Hepatocyte (in vitro differentiated cells): ENCODE results near the gene KAZALD1. TPM values are rescaled to one million over a fixed set of nuclear protein-coding genes. Genes with fewer than 3 reads are reported as not detected.

Experiments used
- DNase-seq: peaks from one replicate; pipeline ENCODE4 v3.0.0-alpha.2; 2016; ENCODE audit warnings: low spot score
- H2AFZ ChIP-seq: fragments of 200-600 bp; sonication (generic); 2 replicates; pipeline ENCODE4 v1.6.0; 2016; ENCODE audit warnings: antibody characterized with exemption, mild to moderate bottlenecking
- H3K27ac ChIP-seq: fragments of 200-600 bp; sonication (generic); 2 replicates; pipeline ENCODE4 v1.5.1; 2016; ENCODE audit warnings: mild to moderate bottlenecking
- H3K27me3 ChIP-seq: fragments of 200-600 bp; sonication (generic); 2 replicates; pipeline ENCODE4 v1.6.1; 2016
- H3K36me3 ChIP-seq: fragments of 200-600 bp; sonication (generic); replicated peaks from 2 replicates; pipeline ENCODE4 v1.5.1; 2016; ENCODE audit warnings: low read depth; ENCODE audit not compliant: insufficient read depth
- H3K4me1 ChIP-seq: fragments of 200-600 bp; sonication (generic); 2 replicates; pipeline ENCODE4 v1.5.1; 2016; ENCODE audit warnings: mild to moderate bottlenecking, moderate library complexity; ENCODE audit not compliant: insufficient read depth
- H3K4me2 ChIP-seq: fragments of 200-600 bp; sonication (generic); 2 replicates; pipeline ENCODE4 v1.6.0; 2016
- H3K4me3 ChIP-seq: fragments of 200-600 bp; sonication (generic); 2 replicates; pipeline ENCODE4 v1.5.1; 2016; ENCODE audit warnings: mild to moderate bottlenecking
- H3K79me2 ChIP-seq: fragments of 200-600 bp; sonication (generic); 2 replicates; pipeline ENCODE4 v1.6.0; 2017; ENCODE audit warnings: mild to moderate bottlenecking
- H3K9me2 ChIP-seq: fragments of 200-600 bp; sonication (generic); replicated peaks from 2 replicates; pipeline ENCODE4 v1.6.0; 2017; ENCODE audit warnings: mild to moderate bottlenecking; ENCODE audit not compliant: insufficient read depth
- H3K9me3 ChIP-seq: fragments of 200-600 bp; sonication (generic); 2 replicates; pipeline ENCODE4 v1.5.1; 2016; ENCODE audit warnings: low read depth, mild to moderate bottlenecking
- H4K20me1 ChIP-seq: fragments of 200-600 bp; sonication (generic); 2 replicates; pipeline ENCODE4 v1.6.0; 2016; ENCODE audit warnings: mild to moderate bottlenecking; ENCODE audit not compliant: insufficient read depth, poor library complexity, severe bottlenecking
- CTCF ChIP-seq: fragments of 200-600 bp; sonication (generic); IDR thresholded peaks from 2 replicates; pipeline ENCODE4 v1.5.1; 2016; ENCODE audit warnings: antibody characterized with exemption, mild to moderate bottlenecking; ENCODE audit not compliant: poor library complexity
- EZH2 ChIP-seq: fragments of 200-600 bp; sonication (generic); IDR thresholded peaks from 2 replicates; pipeline ENCODE4 v1.6.1; 2016; ENCODE audit warnings: antibody characterized with exemption, mild to moderate bottlenecking, borderline replicate concordance
- EZH2phosphoT487 ChIP-seq: fragments of 200-600 bp; sonication (generic); IDR thresholded peaks from one replicate; pipeline ENCODE4 v1.6.1; 2018; ENCODE audit warnings: antibody characterized with exemption, mild to moderate bottlenecking, low read depth, moderate library complexity; ENCODE audit not compliant: unreplicated experiment, severe bottlenecking
- WGBS: methylation state at CpG from one replicate; pipeline ENCODE4 v1.1.6; 2016; ENCODE audit warnings: low lambda C conversion rate; ENCODE audit errors: missing lambda C conversion rate; 5-methylcytosine and 5-hydroxymethylcytosine counted together
- polyA plus RNA-seq: library from polyadenylated mRNA; unstranded; fragments of >200 nt; fragmentation: Nextera tagmentation; extraction: Ambion mirVana; gene quantifications from 2 replicates; pipeline ENCODE4 v1.2.1, GENCODE V29; 2016
- total RNA-seq: library from RNA; depleted of rRNA; stranded (reverse); fragments of >200 nt; gene quantifications from 2 replicates; pipeline ENCODE4 v1.2.3, GENCODE V29; 2014

KAZALD1 gene
- total and polyA plus RNA-seq, 2 experiments from 2014 or later = 18.2 to 31.9 TPM

GRCh38 chr10:101085846-101086245, 24.1 kb downstream of the KAZALD1 start:
- Histone ChIP-seq H3K27me3 (peaks cover 65% of the 10 kb centered on the region), H3K79me2 (no peaks in the 10 kb centered on the region), H3K9me2 (no peaks in the 10 kb centered on the region)

GRCh38 chr10:101087376-101087775, 25.6 kb downstream of the KAZALD1 start:
- H3K27me3 ChIP-seq = peaks cover 68% of the 10 kb centered on the region
- TF ChIP-seq CTCF (no peak), EZH2phosphoT487 (no peak)

More at GRCh38 chr10:101085846-101086245, 24.1 kb downstream of the KAZALD1 start:
- H3K4me1 ChIP-seq = no peaks in the 10 kb centered on the region
- H4K20me1 ChIP-seq = no peaks in the 10 kb centered on the region
- no peak overlapping the region for H2AFZ ChIP-seq
- 87% methylated on average over 6 of the region's 6 CpGs for WGBS
- no peak overlapping the region for H3K27ac ChIP-seq
- no peak for DNase-seq
- H3K4me3 ChIP-seq = no peak overlapping the region
- no peaks in the 10 kb centered on the region for H3K9me3 ChIP-seq
- TF ChIP-seq EZH2phosphoT487 = no peak
- no peak overlapping the region for H3K4me2 ChIP-seq
- H3K36me3 ChIP-seq = no peaks in the 10 kb centered on the region

GRCh38 chr10:101087965-101088364, 26.2 kb downstream of the KAZALD1 start:
- no peaks in the 10 kb centered on the region for H4K20me1 ChIP-seq
- 86% methylated on average over 11 of the region's 14 CpGs for WGBS
- H3K9me3 ChIP-seq = no peaks in the 10 kb centered on the region
- no peaks in the 10 kb centered on the region for H3K9me2 ChIP-seq
- TF ChIP-seq EZH2phosphoT487 (no peak), CTCF (no peak), EZH2 (no peak)
- no peak overlapping the region for H3K27ac ChIP-seq
- DNase-seq = no peak
- peaks cover 68% of the 10 kb centered on the region for H3K27me3 ChIP-seq
- no peak overlapping the region for H3K4me3 ChIP-seq
- no peaks in the 10 kb centered on the region for H3K4me1 ChIP-seq
- H3K36me3 ChIP-seq = no peaks in the 10 kb centered on the region
- H2AFZ ChIP-seq = no peak overlapping the region
- no peaks in the 10 kb centered on the region for H3K79me2 ChIP-seq
- no peak overlapping the region for H3K4me2 ChIP-seq

More at GRCh38 chr10:101087376-101087775, 25.6 kb downstream of the KAZALD1 start:
- H3K9me3 ChIP-seq = no peaks in the 10 kb centered on the region
- H3K27ac ChIP-seq = no peak overlapping the region
- no peaks in the 10 kb centered on the region for H3K4me1 ChIP-seq
- H3K9me2 ChIP-seq = no peaks in the 10 kb centered on the region
- no peaks in the 10 kb centered on the region for H3K36me3 ChIP-seq
- no peaks in the 10 kb centered on the region for H4K20me1 ChIP-seq
- DNase-seq = no peak
- no peak overlapping the region for H2AFZ ChIP-seq
- WGBS = 89% methylated on average over 10 of the region's 10 CpGs
- no peak overlapping the region for H3K4me3 ChIP-seq
- H3K4me2 ChIP-seq = no peak overlapping the region
- no peaks in the 10 kb centered on the region for H3K79me2 ChIP-seq

- DNase-seq = no peak
- H4K20me1 ChIP-seq = no peaks in the 10 kb centered on the region
- H3K79me2 ChIP-seq = no peaks in the 10 kb centered on the region
- no peaks in the 10 kb centered on the region for H3K9me2 ChIP-seq
- H3K36me3 ChIP-seq = no peaks in the 10 kb centered on the region
- TF ChIP-seq EZH2phosphoT487 (no peak), EZH2 (no peak), CTCF (no peak)
- H3K9me3 ChIP-seq = no peaks in the 10 kb centered on the region
- H3K4me3 ChIP-seq = no peak overlapping the region
- WGBS = 92% methylated on average over 8 of the region's 11 CpGs
- no peak overlapping the region for H3K4me2 ChIP-seq
- peaks cover 63% of the 10 kb centered on the region for H3K27me3 ChIP-seq
- no peak overlapping the region for H2AFZ ChIP-seq
- H3K4me1 ChIP-seq = no peaks in the 10 kb centered on the region
- H3K27ac ChIP-seq = no peak overlapping the region
These were observed 27.9 kb downstream of the KAZALD1 start for GRCh38 chr10:101089520-101090299.
